GM18520 (cell line): ENCODE results near the gene RNLS.

Experiments used
- ATAC-seq: cut with Tn5 transposase; IDR thresholded peaks from one replicate; pipeline ENCODE4 v1.9.1; 2021; ENCODE audit not compliant: unreplicated experiment

RNLS gene

GRCh38 chr10:88582806-88583583 lies at the start of gene RNLS:
Gene RNLS, minus strand, starts transcription at chr10:88583318.
- ATAC-seq, result peak; percentile 51

- no peak for ATAC-seq
These were observed 41.7 kb upstream of the RNLS start for GRCh38 chr10:88624840-88625239.

- ATAC-seq, result no peak
These were observed 40.7 kb upstream of the RNLS start for GRCh38 chr10:88623835-88624234.

- no peak for ATAC-seq
These were observed 37.3 kb upstream of the RNLS start for GRCh38 chr10:88620441-88620840.

GRCh38 chr10:88618496-88618895 lies 35.4 kb upstream of the RNLS start:
- ATAC-seq, result no peak

GRCh38 chr10:88617772-88618300 lies 34.7 kb upstream of the RNLS start:
- ATAC-seq, result no peak

GRCh38 chr10:88616250-88616977 lies 33.3 kb upstream of the RNLS start:
- no peak for ATAC-seq

GRCh38 chr10:88608780-88609179 lies 25.7 kb upstream of the RNLS start:
- ATAC-seq, result no peak

- ATAC-seq, result peak; percentile 73
These were observed 25.1 kb upstream of the RNLS start for GRCh38 chr10:88608052-88608732.

GRCh38 chr10:88598055-88598454 lies 14.9 kb upstream of the RNLS start:
- peak; percentile 66 for ATAC-seq

- ATAC-seq, result no peak
These were observed 11.4 kb upstream of the RNLS start for GRCh38 chr10:88594482-88594881.

GRCh38 chr10:88592906-88593305 lies 9.8 kb upstream of the RNLS start:
- no peak for ATAC-seq

GRCh38 chr10:88592381-88592780 lies 9.3 kb upstream of the RNLS start:
- no peak for ATAC-seq

GRCh38 chr10:88586462-88586861 lies 3.3 kb upstream of the RNLS start, which contains the start of gene LIPJ:
Gene LIPJ, plus strand, starts transcription at chr10:88586762. Its CDS starts 3,926 bp downstream, at chr10:88590688.
- no peak for ATAC-seq

GRCh38 chr10:88583584-88583957 lies 453 bp upstream of the RNLS start:
- no peak for ATAC-seq

GRCh38 chr10:88582411-88582805 lies 710 bp downstream of the RNLS start:
- ATAC-seq, result no peak

GRCh38 chr10:88565072-88565471 lies 18.0 kb downstream of the RNLS start:
- no peak for ATAC-seq

GRCh38 chr10:88562152-88562551 lies 21.0 kb downstream of the RNLS start:
- ATAC-seq, result no peak

- no peak for ATAC-seq
These were observed 25.5 kb downstream of the RNLS start for GRCh38 chr10:88557658-88558057.

- no peak for ATAC-seq
These were observed 25.9 kb downstream of the RNLS start for GRCh38 chr10:88557256-88557655.

- no peak for ATAC-seq
These were observed 27.8 kb downstream of the RNLS start for GRCh38 chr10:88555190-88555908.
